AG04450 (cell line): ENCODE results near the gene ZSCAN10. TPM values are rescaled to one million over a fixed set of nuclear protein-coding genes. Genes with fewer than 3 reads are reported as not detected.

Experiments used
- CTCF ChIA-PET: fragments of 300-600, 350-600 bp; formaldehyde crosslinking; extraction: SDS; loops from one replicate; lab custom pipeline; 2022; ENCODE audit warnings: antibody characterized with exemption, inconsistent platforms; lab: Charles Lee
- POLR2A ChIA-PET: fragments of 350-600 bp; formaldehyde crosslinking; extraction: SDS; loops from one replicate; lab custom pipeline; 2021; ENCODE audit warnings: antibody characterized with exemption, inconsistent platforms; lab: Yijun Ruan, JAX
- DNase-seq: peaks from one replicate; pipeline ENCODE4 v3.0.0-alpha.2; 2011; ENCODE audit warnings: low read depth, low spot score
- H3K27ac ChIP-seq: one replicate; pipeline ENCODE4 v1.5.1; 2012; ENCODE audit warnings: low read depth, low read length, control low read depth
- H3K27me3 ChIP-seq: one replicate; pipeline ENCODE4 v1.6.0; 2012; ENCODE audit warnings: low read length; ENCODE audit not compliant: control insufficient read depth, insufficient read depth
- H3K4me3 ChIP-seq: 2 replicates; pipeline ENCODE4 v1.5.1; 2011; ENCODE audit warnings: mild to moderate bottlenecking, low read depth, low read length, control low read depth
- H3K9me3 ChIP-seq: 2 replicates; pipeline ENCODE4 v1.5.1; 2012; ENCODE audit warnings: low read length; ENCODE audit not compliant: control insufficient read depth, insufficient read depth
- CTCF ChIP-seq: IDR thresholded peaks from 2 replicates; pipeline ENCODE4 v1.5.1; 2011; ENCODE audit warnings: low read depth, low read length, control low read depth, inconsistent platforms
- polyA plus RNA-seq: library from polyadenylated mRNA; depleted of rRNA; stranded (reverse); fragments of >200 nt; gene quantifications from 2 replicates; pipeline ENCODE4 v1.2.3, GENCODE V29; 2011

The ZSCAN10 gene
- polyA plus RNA-seq, 1 experiment: not detected

GRCh38 chr16:3097266-3097665 is 1.8 kb downstream of the ZSCAN10 start:
- ChIA-PET CTCF (interaction anchor here (0.6 to 2.4 kb wide), 3 partner anchors 62 to 87 kb away, joined by 3 to 8 read pairs (median 5); no protein-coding TSS in a partner anchor), POLR2A (no interaction called here)
- no peak for TF ChIP-seq CTCF
- H3K27me3 ChIP-seq: peaks cover 36% of the 10 kb centered on the region
- no peak overlapping the region for H3K4me3 ChIP-seq
- H3K27ac ChIP-seq: no peak overlapping the region
- no peaks in the 10 kb centered on the region; the same call in 1 of the 2 replicates for H3K9me3 ChIP-seq
- no peak for DNase-seq

- Histone ChIP-seq H3K4me3 (no peak overlapping the region), H3K27ac (no peak overlapping the region), H3K9me3 (no peaks in the 10 kb centered on the region; the same call in 1 of the 2 replicates), H3K27me3 (peaks cover 45% of the 10 kb centered on the region)
- no peak for DNase-seq
- TF ChIP-seq CTCF: no peak
- ChIA-PET POLR2A (no interaction called here), CTCF (interaction anchor here (0.6 to 2.4 kb wide), 2 partner anchors 63 to 65 kb away, joined by 3 to 8 read pairs; no protein-coding TSS in a partner anchor)
Measured at GRCh38 chr16:3096362-3096761, 2.7 kb downstream of the ZSCAN10 start.

GRCh38 chr16:3095869-3096268 is 3.2 kb downstream of the ZSCAN10 start:
- Histone ChIP-seq H3K4me3 (no peak overlapping the region), H3K27ac (no peak overlapping the region), H3K9me3 (no peaks in the 10 kb centered on the region; the same call in 1 of the 2 replicates), H3K27me3 (peaks cover 46% of the 10 kb centered on the region)
- ChIA-PET CTCF (interaction anchor here (0.7 to 2.4 kb wide), 2 partner anchors 32 to 64 kb away, joined by 3 to 8 read pairs; no protein-coding TSS in a partner anchor), POLR2A (no interaction called here)
- TF ChIP-seq CTCF: no peak
- no peak for DNase-seq

- Histone ChIP-seq H3K27me3 (peaks cover 44% of the 10 kb centered on the region), H3K27ac (no peak overlapping the region), H3K9me3 (no peaks in the 10 kb centered on the region; the same call in 1 of the 2 replicates), H3K4me3 (no peak overlapping the region)
- DNase-seq: no peak
- ChIA-PET CTCF (no interaction called here), POLR2A (interaction anchor here (0.7 kb wide), 1 partner anchor 1630 kb away, joined by 3 read pairs; no protein-coding TSS in a partner anchor)
- TF ChIP-seq CTCF: peak; percentile 50
Measured at GRCh38 chr16:3094289-3095027, 4.6 kb downstream of the ZSCAN10 start.

GRCh38 chr16:3092501-3092941 is 6.6 kb downstream of the ZSCAN10 start:
- no peak for TF ChIP-seq CTCF
- Histone ChIP-seq H3K9me3 (no peaks in the 10 kb centered on the region; the same call in 1 of the 2 replicates), H3K27ac (no peak overlapping the region), H3K27me3 (peaks cover 31% of the 10 kb centered on the region), H3K4me3 (no peak overlapping the region)
- no peak for DNase-seq
- ChIA-PET CTCF (interaction anchor here (0.6 kb wide), 1 partner anchor 9 kb away, joined by 5 read pairs; no protein-coding TSS in a partner anchor), POLR2A (no interaction called here)
